NCI-H69 (cell line): ENCODE data around the gene IFIT5.
A peak's percentile ranks its signal among the peaks of the same experiment; 100 is the strongest.

ENCODE experiments used
- DNase-seq: peaks from one replicate; lab custom pipeline; 2025; lab: John Stamatoyannopoulos, UW

IFIT5 gene

DNA sequence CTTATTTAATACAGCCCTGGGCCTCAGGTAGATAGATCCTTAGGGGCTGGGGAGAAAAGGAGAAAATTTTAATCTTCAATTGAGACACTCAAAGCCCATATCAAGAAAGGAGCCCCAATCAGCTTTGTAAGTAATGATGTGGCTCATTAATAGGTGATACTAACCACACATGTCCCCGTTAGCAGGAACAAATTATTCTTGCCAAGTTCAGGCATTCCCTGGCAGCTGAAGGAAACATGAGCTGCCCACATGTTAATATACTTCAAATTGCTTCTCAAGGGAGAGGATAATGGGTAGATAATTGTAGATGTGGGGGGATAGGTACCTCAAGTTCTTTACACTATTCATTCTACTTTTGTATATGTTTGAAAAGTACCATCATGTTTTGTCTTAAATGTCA, 14.5 kb downstream of the IFIT5 start:
- peak; percentile 25 for DNase-seq

DNA sequence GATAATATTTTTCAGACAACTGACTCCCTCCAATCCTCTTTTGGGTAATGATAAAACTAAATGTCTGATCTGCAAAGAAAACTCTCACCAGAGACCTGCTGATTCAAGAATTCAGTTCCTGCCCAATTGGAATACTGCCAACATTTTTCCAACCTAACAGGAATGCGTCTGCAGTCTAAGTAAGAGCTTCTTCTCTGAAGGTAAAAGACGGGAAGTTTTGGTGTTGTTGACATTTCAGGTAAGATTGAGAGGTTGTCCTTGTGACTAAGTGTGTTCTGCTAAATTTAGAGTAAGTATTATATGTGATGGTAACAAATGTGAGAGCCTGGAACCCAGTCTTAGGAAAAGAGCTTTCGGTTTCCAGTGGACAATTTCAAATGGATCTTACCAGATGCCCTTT, 17.6 kb downstream of the IFIT5 start:
- DNase-seq, result peak; percentile 17

DNA sequence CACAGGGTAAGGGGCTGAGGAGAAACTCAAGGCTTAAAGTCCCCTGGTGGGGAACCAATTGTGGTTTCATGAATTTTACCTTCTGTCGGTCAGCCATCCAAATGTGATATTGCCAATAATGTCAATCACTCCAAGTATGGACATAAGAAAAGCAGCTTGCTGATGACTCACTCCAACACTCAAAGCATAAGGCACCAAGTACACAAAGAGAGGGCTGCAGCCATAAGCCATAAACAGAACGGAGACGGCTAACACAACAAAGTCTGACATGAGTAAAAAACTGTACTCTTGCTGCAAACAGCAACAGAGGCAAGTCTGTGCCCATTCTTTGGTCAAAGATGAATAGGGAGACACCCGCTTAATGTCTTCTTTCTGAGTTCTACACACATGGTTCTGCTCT, 24.2 kb downstream of the IFIT5 start:
- no peak for DNase-seq

DNA sequence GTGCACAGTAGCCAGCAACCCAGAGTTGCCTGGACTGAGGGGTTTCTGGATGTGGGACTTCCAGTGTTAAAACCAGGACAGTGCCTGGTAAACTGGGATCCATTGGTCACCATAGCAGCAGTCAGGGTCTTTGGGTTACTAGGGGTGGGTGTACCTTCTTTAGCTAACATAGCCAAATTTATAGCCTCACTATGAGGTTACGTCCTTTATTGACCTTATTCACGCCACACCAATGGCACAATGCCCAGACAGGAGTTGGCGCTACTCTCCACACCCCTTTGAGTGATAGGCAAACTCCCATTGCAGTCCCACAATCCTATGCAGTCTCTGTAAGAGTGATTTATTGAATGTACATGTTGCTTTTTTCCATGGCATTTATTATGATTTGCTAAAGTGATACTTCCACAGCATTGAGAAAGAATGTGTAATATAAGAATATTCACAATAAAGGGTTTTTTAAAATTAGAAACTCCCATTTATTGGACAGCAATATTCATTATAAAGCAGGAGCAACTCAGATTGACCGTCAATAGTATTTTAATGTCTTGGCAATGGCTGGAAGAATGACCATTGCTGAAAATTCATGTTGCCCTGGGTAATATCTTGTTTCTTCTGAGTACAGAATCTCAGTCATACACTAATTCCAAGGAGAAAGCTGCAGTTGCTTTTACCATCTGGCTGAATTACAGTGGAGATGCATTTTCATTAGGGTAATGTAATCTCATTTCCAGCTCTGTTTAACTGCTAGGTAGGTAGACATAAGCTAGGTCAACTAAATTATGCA, 26.1 kb downstream of the IFIT5 start:
- peak; percentile 65 for DNase-seq

DNA sequence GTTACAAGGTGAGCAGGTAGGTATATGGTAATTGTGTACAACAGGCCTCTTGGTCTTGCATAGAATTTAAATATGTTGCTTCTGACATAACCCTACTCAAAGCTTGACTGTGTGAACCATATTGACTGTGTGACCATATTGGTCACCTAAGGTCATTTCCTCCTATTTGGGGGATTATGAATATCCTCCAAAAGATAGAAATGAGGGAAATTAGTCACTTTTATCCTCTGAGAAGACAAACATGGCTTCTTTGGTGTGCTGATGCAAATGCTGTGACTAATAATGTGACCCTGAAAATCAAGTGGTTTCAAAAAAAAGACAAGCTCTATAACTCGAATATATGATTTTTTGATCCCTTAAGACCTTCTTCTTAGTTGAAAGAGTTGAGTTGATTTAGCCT, 27.9 kb downstream of the IFIT5 start:
- no peak for DNase-seq

DNA sequence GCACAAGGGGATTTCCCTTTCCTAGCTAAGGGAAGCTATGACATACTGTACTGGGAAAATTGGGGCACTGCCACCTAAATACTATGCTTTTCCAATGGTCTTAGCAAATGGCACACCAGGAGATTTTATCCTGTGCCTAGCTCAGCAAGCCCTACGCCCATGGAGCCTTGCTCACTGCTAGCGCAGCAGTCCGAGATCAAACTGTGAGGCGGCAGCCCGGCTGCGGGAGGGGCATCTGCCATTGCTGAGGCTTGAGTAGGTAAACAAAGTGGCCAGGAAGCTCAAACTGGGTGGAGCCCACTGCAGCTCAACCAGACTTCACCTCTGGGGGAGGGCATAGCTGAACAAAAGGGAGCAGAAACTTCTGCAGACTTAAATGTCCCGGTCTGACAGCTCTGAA, 30.5 kb downstream of the IFIT5 start:
- DNase-seq, result peak; percentile 44

DNA sequence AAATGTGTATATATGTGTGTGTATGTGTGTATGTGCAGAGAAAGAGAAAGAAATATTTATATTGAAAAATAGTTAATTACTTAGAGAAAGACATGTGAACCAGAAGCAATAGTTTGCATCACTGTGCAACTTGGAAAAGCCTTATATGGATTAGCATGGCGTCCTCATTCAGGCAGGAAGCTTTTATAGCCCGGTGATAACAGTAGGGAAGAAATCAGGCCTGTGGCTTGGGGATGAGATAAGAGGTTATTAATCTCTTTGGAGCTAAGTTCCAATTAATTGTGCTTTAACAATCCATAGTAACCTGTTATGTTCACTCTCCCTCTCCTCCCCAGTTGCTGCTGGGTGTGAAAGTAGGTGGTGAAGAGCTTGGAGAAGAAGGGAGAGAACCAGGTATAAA, 36.5 kb downstream of the IFIT5 start:
- DNase-seq, result no peak

DNA sequence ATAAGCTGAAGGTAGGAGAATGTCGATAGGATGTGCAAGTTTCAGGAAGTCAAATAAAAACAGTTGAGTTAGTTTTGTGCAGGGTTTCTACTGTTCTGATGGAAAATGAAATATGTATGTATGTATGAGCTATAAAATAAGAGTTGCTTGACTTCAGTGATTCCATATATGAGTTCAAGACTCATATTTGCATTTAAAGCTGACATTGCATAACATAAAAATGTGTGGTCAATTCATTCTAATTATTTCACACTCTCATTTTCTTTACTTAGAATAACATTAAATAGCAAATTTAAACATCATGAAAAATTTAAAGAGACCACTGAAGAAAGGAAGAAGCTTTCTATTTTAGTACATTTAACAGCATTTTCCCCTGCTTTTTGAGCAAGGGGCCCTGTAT, 37.8 kb downstream of the IFIT5 start:
- no peak for DNase-seq

DNA sequence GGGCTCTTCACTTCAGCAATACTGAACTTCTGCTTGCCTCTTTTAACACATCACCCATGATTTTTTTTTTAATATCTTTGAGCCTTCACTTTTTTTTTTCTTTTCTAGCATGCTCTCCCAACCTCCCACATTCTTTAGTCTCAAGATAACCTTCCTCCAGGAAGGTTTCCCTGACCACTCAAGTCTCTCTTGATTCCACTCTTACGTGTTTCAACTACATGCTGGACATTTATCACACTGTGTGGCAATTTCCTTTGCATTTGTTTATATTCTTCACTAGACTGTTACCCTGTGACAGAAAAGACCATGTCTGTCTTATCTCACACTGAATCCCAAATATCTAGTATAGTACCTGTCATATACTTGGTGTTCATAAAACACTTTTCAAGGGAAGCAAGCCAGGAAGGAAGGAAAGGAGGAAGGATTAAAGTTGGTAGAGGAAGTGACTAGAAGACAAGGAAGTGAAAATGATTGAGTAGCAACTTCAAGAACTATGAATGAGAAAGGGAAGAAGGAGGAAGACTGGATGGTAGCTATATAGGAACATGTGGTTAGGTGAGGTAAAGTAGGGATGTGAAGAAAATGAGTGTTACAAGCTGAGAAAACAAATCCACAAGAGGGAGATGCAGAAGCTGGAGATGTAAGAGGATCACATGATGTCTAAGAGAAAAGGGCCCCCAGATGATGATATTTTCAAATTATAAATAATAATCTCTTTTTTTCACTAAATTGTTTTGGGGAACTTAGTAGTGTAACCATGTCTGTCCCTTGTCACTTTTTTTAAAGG, 40.4 kb downstream of the IFIT5 start:
- DNase-seq, result no peak

DNA sequence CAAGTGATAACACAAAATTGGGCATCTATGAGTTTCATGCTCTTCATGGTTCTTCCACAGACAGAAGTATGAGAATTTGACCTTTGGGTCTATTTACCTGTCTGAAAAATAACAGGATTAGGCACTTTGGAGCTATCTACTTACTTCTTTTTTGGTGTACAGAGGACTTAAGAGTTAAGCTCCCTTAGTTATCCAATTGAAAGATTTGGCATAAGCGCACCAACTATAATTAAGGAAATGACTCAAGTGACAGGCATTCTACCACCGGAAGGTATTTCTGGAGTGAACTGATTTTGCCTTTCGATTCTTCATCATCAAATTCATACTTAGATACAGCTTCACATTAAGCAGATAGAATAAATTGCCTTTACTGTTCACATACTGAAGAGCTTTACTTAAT, 43.9 kb downstream of the IFIT5 start:
- DNase-seq, result no peak

DNA sequence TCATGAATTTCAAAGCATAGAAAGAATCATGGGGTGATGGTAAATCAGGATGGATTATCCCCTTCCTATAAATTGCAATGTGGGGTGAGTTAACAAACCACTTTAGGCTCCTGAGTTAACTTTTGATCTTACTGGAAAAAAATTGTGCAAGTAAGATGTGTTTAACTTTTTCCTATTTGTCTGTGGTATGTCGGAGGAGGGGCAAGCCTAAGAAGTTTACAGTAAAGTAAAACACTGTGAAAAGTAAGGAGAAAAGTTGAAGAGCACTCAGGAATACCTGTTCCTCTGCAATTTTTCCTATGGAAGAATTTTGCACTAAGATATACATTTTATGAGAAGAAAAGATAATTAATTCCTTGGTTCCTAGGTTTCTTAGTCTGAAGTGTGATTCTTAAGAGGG, 44.4 kb downstream of the IFIT5 start:
- no peak for DNase-seq

DNA sequence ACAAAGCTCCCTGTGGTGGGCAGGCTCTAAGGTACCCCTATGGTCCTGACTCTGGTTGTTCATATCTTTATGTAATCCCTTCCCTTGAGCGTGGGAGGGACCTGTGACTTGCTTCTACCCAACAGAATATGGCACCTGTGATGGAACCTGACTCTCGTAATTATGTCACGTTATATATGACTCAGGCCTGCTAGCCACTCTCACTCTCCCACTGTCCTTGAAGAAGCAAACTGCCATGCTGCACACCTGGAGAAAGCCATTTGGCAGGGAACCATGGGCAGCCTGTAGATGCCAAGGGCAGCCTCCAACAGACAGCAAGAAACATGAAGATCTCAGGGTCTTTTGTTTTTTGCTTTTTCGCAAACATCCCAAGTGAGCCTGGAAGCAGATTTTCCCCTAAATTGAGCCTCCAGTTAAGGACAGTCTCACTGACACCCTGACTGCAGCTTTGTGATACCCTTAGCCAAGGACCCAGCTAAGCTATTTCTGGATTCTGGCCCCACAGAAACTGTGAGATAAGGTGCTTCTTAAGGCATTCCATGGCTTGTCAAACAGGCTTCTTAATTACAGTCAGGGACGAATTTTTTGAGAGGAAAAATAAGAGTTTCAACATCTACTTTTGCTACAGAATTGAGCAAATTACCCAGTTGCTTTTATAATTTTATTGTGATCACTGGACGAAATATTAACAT, 49.6 kb downstream of the IFIT5 start:
- DNase-seq, result no peak

DNA sequence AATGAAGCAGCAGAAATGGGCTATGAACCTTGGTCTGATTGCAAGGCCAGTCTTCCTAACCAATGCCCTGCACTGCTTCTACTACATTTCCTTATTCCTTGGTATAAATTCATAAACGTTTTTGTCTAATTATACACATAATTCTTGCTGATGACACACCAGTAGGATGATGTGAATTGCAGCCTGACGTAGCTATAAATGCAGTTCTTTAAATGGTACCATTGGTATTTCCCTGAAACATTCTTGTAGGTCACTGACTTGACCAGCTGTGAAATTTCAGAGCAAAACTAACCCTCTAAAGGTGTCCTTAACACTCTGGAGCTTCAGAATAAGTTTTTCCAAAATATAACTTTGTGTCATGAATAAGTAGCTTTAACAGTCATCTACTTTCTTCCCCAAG, 50.8 kb downstream of the IFIT5 start:
- DNase-seq, result no peak

DNA sequence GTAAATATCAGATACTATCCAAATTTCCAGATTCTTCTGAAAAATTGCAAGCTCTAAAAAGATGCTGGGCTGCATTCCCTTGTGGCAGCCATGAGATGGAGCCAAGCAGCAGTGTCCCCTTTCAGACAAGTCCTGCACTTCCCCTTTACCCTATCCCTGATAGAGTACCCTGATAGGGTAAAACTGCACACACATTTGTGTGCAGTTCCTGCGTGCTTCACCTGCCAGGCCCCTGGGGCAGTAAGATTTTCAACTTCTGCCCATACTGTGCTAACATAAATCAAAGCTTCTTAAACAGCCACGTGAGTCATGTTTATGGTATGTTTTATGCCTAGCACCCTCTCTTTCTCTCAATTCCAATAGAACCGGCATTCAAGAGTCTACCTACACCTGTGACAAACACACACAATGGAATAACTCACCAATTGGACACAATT, 52.2 kb downstream of the IFIT5 start:
- DNase-seq, result peak; percentile 74

DNA sequence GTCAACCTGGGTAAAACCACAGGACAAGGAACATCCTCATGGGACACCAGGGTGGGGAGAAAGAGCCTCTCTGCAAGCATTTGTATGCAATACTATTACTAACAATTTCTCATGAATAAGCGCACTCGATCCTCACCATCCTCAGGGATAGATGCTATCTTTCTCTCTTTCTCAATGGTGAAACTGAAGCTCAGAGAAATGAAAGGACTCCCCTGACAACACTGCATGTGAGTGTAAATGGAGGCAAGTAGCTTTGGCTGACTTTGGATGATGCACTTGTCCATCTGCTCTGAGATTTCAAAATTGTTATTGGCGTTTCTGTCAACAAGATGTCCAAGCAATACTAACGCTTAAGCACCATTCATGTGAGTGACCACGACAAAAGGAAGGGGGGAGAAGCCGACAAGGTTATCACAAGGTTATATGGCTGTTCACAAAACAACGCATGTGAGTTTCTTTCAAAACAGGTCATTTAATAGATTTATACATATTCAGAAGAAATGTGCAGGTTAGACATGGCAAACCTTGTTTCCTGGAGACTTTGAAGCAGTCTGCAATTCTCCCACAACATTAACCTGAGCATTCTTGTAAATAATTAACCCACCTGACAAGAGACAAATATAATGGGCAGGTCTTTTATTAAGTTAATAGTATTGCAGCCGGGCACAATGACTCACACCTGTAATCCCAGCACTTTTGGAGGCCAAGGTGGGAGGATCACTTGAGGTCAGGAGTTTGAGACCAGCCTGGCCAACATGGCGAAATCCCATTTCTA, 54.0 kb downstream of the IFIT5 start:
- DNase-seq, result no peak

DNA sequence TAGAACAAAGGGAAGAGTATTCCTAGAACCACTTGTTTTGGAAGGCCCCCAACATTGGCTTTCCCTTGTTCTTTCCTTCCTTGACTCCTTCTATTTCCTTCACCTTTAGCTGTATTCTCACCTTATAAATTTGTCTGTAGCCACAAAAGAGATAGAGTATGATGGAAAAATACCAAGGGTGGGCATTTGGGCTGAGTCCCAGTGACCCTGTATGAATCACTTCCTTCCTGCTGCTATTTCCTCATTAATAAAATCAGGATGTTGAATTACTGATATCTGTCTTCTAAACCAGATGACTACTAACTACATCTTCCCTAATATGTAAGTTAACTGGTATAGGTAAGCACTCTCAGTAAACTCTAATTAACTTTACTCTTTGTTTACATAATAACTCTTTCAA, 55.1 kb downstream of the IFIT5 start:
- no peak for DNase-seq
